ENCODE data around the gene TEKT2.
A peak's percentile ranks its signal among the peaks of the same experiment; 100 is the strongest.

Gene TEKT2

GRCh38 chr1:36123356-36123755, 39.5 kb downstream of the TEKT2 start:
- CTCF ChIA-PET: interaction anchor here (1.4 to 3.1 kb wide), 3 partner anchors 9 to 11 kb away, joined by 3 to 13 read pairs (median 3); no protein-coding TSS in a partner anchor
- Histone ChIP-seq H3K4me1 (ENCODE audit: control extremely low read depth in 1 of 4, control insufficient read depth in 4 of 4, insufficient read depth in 4 of 4, low read length in 3 of 4) (peaks cover 0 to 23% (median 19%) of the 10 kb centered on the region in 4 experiments), H3K27me3 (replicated peaks in 2 of 5; ENCODE audit: control insufficient read depth in 4 of 5, insufficient read depth in 5 of 5, low read length in 4 of 5) (peaks cover 0 to 31% (median 5%) of the 10 kb centered on the region in 5 experiments), H3K36me3 (ENCODE audit: control insufficient read depth in 4 of 4, insufficient read depth in 4 of 4, low read length in 3 of 4) (no peaks in the 10 kb centered on the region), H3K27ac (ENCODE audit: insufficient read depth in 1 of 2, low read depth in 1 of 2, low read length in 2 of 2, poor library complexity in 1 of 2, severe bottlenecking in 2 of 2) (no peak overlapping the region), H3K4me3 (ENCODE audit: control insufficient read depth in 1 of 7, extremely low read depth in 1 of 7, insufficient read depth in 4 of 7, low read depth in 2 of 7, low read length in 6 of 7) (peak overlapping the region in 2 of 7 experiments; percentile 34 to 53), H3K9me3 (ENCODE audit: control extremely low read depth in 1 of 5, control insufficient read depth in 4 of 5, insufficient read depth in 2 of 5, low read depth in 1 of 5, low read length in 4 of 5) (no peaks in the 10 kb centered on the region)
- WGBS (ENCODE audit: insufficient coverage): 25% methylated on average over 5 of the region's 8 CpGs
- DNase-seq: peak; percentile 52 to 82 (median 81)
- POLR2A ChIA-PET: no interaction called here

- ChIA-PET CTCF (no interaction called here), POLR2A (interaction anchor here (0.5 kb wide), 1 partner anchor 12 kb away, joined by 3 read pairs; no protein-coding TSS in a partner anchor)
- Histone ChIP-seq H3K27ac (ENCODE audit: insufficient read depth in 1 of 2, low read depth in 1 of 2, low read length in 2 of 2, poor library complexity in 1 of 2, severe bottlenecking in 2 of 2) (no peak overlapping the region), H3K4me1 (ENCODE audit: control extremely low read depth in 1 of 4, control insufficient read depth in 4 of 4, insufficient read depth in 4 of 4, low read length in 3 of 4) (peaks cover 0 to 23% (median 21%) of the 10 kb centered on the region in 4 experiments), H3K36me3 (ENCODE audit: control insufficient read depth in 4 of 4, insufficient read depth in 4 of 4, low read length in 3 of 4) (no peaks in the 10 kb centered on the region), H3K27me3 (replicated peaks in 2 of 5; ENCODE audit: control insufficient read depth in 4 of 5, insufficient read depth in 5 of 5, low read length in 4 of 5) (peaks cover 0 to 31% (median 5%) of the 10 kb centered on the region in 5 experiments), H3K9me3 (ENCODE audit: control extremely low read depth in 1 of 5, control insufficient read depth in 4 of 5, insufficient read depth in 2 of 5, low read depth in 1 of 5, low read length in 4 of 5) (no peaks in the 10 kb centered on the region), H3K4me3 (ENCODE audit: control insufficient read depth in 1 of 7, extremely low read depth in 1 of 7, insufficient read depth in 4 of 7, low read depth in 2 of 7, low read length in 6 of 7) (peak overlapping the region in 2 of 7 experiments; percentile 48 to 65)
- 21% methylated on average over 30 of the region's 42 CpGs for WGBS (ENCODE audit: insufficient coverage)
- DNase-seq: no peak
Observed at GRCh38 chr1:36124404-36125128, 40.7 kb downstream of the TEKT2 start.

- H3K36me3 ChIP-seq (ENCODE audit: control insufficient read depth in 4 of 4, insufficient read depth in 4 of 4, low read length in 3 of 4): no peaks in the 10 kb centered on the region
- DNase-seq: peak in 2 of 3 donors; percentile 17 to 28
- peak within 1 kb of the TSS in 4 of 7 experiments; percentile 15 to 65 (median 35) for H3K4me3 ChIP-seq (ENCODE audit: control insufficient read depth in 1 of 7, extremely low read depth in 1 of 7, insufficient read depth in 4 of 7, low read depth in 2 of 7, low read length in 6 of 7)
- WGBS (ENCODE audit: insufficient coverage): 19% methylated on average over 66 of the region's 77 CpGs
- H3K27me3 ChIP-seq (replicated peaks in 2 of 5; ENCODE audit: control insufficient read depth in 4 of 5, insufficient read depth in 5 of 5, low read length in 4 of 5): peaks cover 0 to 31% (median 5%) of the 10 kb centered on the region in 5 experiments
- ChIA-PET POLR2A (interaction anchor here (0.5 kb wide), 1 partner anchor 11 kb away, joined by 3 read pairs; no protein-coding TSS in a partner anchor), CTCF (no interaction called here)
- H3K4me1 ChIP-seq (ENCODE audit: control extremely low read depth in 1 of 4, control insufficient read depth in 4 of 4, insufficient read depth in 4 of 4, low read length in 3 of 4): peaks cover 0 to 23% (median 21%) of the 10 kb centered on the region in 4 experiments
- H3K27ac ChIP-seq (ENCODE audit: insufficient read depth in 1 of 2, low read depth in 1 of 2, low read length in 2 of 2, poor library complexity in 1 of 2, severe bottlenecking in 2 of 2): no peak within 1 kb of the TSS
- H3K9me3 ChIP-seq (ENCODE audit: control extremely low read depth in 1 of 5, control insufficient read depth in 4 of 5, insufficient read depth in 2 of 5, low read depth in 1 of 5, low read length in 4 of 5): no peaks in the 10 kb centered on the region
Observed at GRCh38 chr1:36125129-36125991, 41.5 kb downstream of the TEKT2 start, which contains the start of gene COL8A2. Gene COL8A2 (minus strand): TSS chr1:36125222. CDS start chr1:36100242, 24,980 bp downstream.

- WGBS (ENCODE audit: insufficient coverage): 97% methylated on average over 15 of the region's 21 CpGs
- POLR2A ChIA-PET: no interaction called here
- peaks cover 0 to 23% (median 21%) of the 10 kb centered on the region in 4 experiments for H3K4me1 ChIP-seq (ENCODE audit: control extremely low read depth in 1 of 4, control insufficient read depth in 4 of 4, insufficient read depth in 4 of 4, low read length in 3 of 4)
- H3K9me3 ChIP-seq (ENCODE audit: control extremely low read depth in 1 of 5, control insufficient read depth in 4 of 5, insufficient read depth in 2 of 5, low read depth in 1 of 5, low read length in 4 of 5): no peaks in the 10 kb centered on the region
- DNase-seq: no peak
- H3K4me3 ChIP-seq (ENCODE audit: control insufficient read depth in 1 of 7, extremely low read depth in 1 of 7, insufficient read depth in 4 of 7, low read depth in 2 of 7, low read length in 6 of 7): no peak overlapping the region
- no peaks in the 10 kb centered on the region for H3K36me3 ChIP-seq (ENCODE audit: control insufficient read depth in 4 of 4, insufficient read depth in 4 of 4, low read length in 3 of 4)
- CTCF ChIA-PET: interaction anchor here (0.6 to 11.5 kb wide), 2 partner anchors 29 to 34 kb away, joined by 3 to 283 read pairs; partner anchors contain the start of gene ADPRS
- no peak overlapping the region for H3K27ac ChIP-seq (ENCODE audit: insufficient read depth in 1 of 2, low read depth in 1 of 2, low read length in 2 of 2, poor library complexity in 1 of 2, severe bottlenecking in 2 of 2)
- peaks cover 0 to 31% (median 5%) of the 10 kb centered on the region in 5 experiments for H3K27me3 ChIP-seq (replicated peaks in 2 of 5; ENCODE audit: control insufficient read depth in 4 of 5, insufficient read depth in 5 of 5, low read length in 4 of 5)
Observed at GRCh38 chr1:36126005-36126716, 42.3 kb downstream of the TEKT2 start.

GRCh38 chr1:36126797-36127500, 43.1 kb downstream of the TEKT2 start:
- Histone ChIP-seq H3K27me3 (replicated peaks in 2 of 5; ENCODE audit: control insufficient read depth in 4 of 5, insufficient read depth in 5 of 5, low read length in 4 of 5) (peaks cover 0 to 31% (median 5%) of the 10 kb centered on the region in 5 experiments), H3K4me1 (ENCODE audit: control extremely low read depth in 1 of 4, control insufficient read depth in 4 of 4, insufficient read depth in 4 of 4, low read length in 3 of 4) (peaks cover 0 to 23% (median 21%) of the 10 kb centered on the region in 4 experiments), H3K4me3 (ENCODE audit: control insufficient read depth in 1 of 7, extremely low read depth in 1 of 7, insufficient read depth in 4 of 7, low read depth in 2 of 7, low read length in 6 of 7) (no peak overlapping the region), H3K9me3 (ENCODE audit: control extremely low read depth in 1 of 5, control insufficient read depth in 4 of 5, insufficient read depth in 2 of 5, low read depth in 1 of 5, low read length in 4 of 5) (no peaks in the 10 kb centered on the region), H3K36me3 (ENCODE audit: control insufficient read depth in 4 of 4, insufficient read depth in 4 of 4, low read length in 3 of 4) (no peaks in the 10 kb centered on the region), H3K27ac (ENCODE audit: insufficient read depth in 1 of 2, low read depth in 1 of 2, low read length in 2 of 2, poor library complexity in 1 of 2, severe bottlenecking in 2 of 2) (no peak overlapping the region)
- DNase-seq: no peak
- ChIA-PET POLR2A (no interaction called here), CTCF (interaction anchor here (0.6 to 11.5 kb wide), 3 partner anchors 20 to 33 kb away, joined by 3 to 283 read pairs (median 4); partner anchors contain the start of gene ADPRS)
- WGBS (ENCODE audit: insufficient coverage): 67% methylated on average over 4 of the region's 7 CpGs

Data from common myeloid progenitor, CD34-positive (primary cell).